ENCODE measurements around the gene CRISP3. TPM values are rescaled to one million over a fixed set of nuclear protein-coding genes. Genes with fewer than 3 reads are reported as not detected.

CRISP3 gene
- total and polyA plus RNA-seq, 9 of the 15 experiments (the other 6 are each of a cell fraction or from before 2014, with no cell fraction given): 0.21 to 2.0 (median 0.58) TPM

- TF ChIP-seq THAP12 (CRISPR knock-in tag; IDR thresholded peaks at IDR 0.05): no peak
- no peak for TF ChIP-seq ZNF717 (CRISPR knock-in tag; IDR thresholded peaks at IDR 0.05)
- no peak for TF ChIP-seq FOS (IDR thresholded peaks at IDR 0.05; ENCODE audit: extremely low read depth, insufficient read length)
- TF ChIP-seq RAD21 (CRISPR knock-in tag; conservative IDR thresholded peaks at IDR 0.05 in 1 of 2, IDR thresholded peaks at IDR 0.05 in 1 of 2): no peak
- peak; percentile 59 for TF ChIP-seq FOXM1 (IDR thresholded peaks at IDR 0.05; ENCODE audit: low read depth)
- no peak for TF ChIP-seq FOXM1 (CRISPR knock-in tag; IDR thresholded peaks at IDR 0.05; ENCODE audit: low read depth)
- no peak for TF ChIP-seq GABPA (tag; conservative IDR thresholded peaks at IDR 0.05; ENCODE audit: low read depth)
- no peak for TF ChIP-seq CHD7 (IDR thresholded peaks at IDR 0.05; ENCODE audit: low read depth, low read length)
- 0 out of 2 replicates have a peak, but pooled peaks have one; percentile 2 for TF ChIP-seq BHLHE40 (IDR thresholded peaks at IDR 0.05; ENCODE audit: low read length)
- TF ChIP-seq ZNF12 (CRISPR knock-in tag; IDR thresholded peaks at IDR 0.05): no peak
- no peak for TF ChIP-seq FOXP1 (CRISPR knock-in tag; IDR thresholded peaks at IDR 0.05)
- no peak for TF ChIP-seq RBBP5 (IDR thresholded peaks at IDR 0.05; ENCODE audit: borderline replicate concordance, insufficient read depth, low read length, poor library complexity, severe bottlenecking)
- no peak for TF ChIP-seq ZEB2 (IDR thresholded peaks at IDR 0.05)
- TF ChIP-seq SMARCE1 (IDR thresholded peaks at IDR 0.05): peak; percentile 64; the same call in 1 of the 2 replicates
- TF ChIP-seq ZNF384 (IDR thresholded peaks at IDR 0.05; ENCODE audit: low read depth, low read length): no peak
These were observed 38.1 kb upstream of the CRISP3 start (continued) for GRCh38 chr6:49782293-49782692.

Data from K562 (cell line).